GM23338 (cell line): Measurements from ENCODE around the gene ASL. TPM values are rescaled to one million over a fixed set of nuclear protein-coding genes. Genes with fewer than 3 reads are reported as not detected.
A peak's percentile ranks its signal among the peaks of the same experiment; 100 is the strongest.
"Not testable (repeated sequence)": the region's sequence is repeated elsewhere in the genome, so short reads cannot be mapped to it uniquely, and the experiment has no call there.

Experiments used
- ATAC-seq: fragments of 200-7000 bp; cut with Tn5 transposase; 3 replicates; pipeline ENCODE4 v1.9.1; 2020
- DNase-seq: peaks from one replicate; pipeline ENCODE4 v3.0.0-alpha.2; 2015; ENCODE audit warnings: low spot score
- H2AFZ ChIP-seq: fragments of 200-600 bp; sonication (generic); 2 replicates; pipeline ENCODE4 v1.8.0; 2016; ENCODE audit warnings: antibody characterized with exemption, mild to moderate bottlenecking, moderate library complexity
- H3F3A ChIP-seq: fragments of 200-600 bp; sonication (generic); replicated peaks from 2 replicates; pipeline ENCODE4 v1.8.0; 2017; ENCODE audit warnings: antibody characterized with exemption, mixed run types, low read depth
- H3K27ac ChIP-seq: fragments of 200-600 bp; sonication (generic); 2 replicates; pipeline ENCODE4 v1.6.1; 2016; ENCODE audit warnings: low read depth
- H3K27me3 ChIP-seq: fragments of 200-600 bp; sonication (generic); 2 replicates; pipeline ENCODE4 v1.8.0; 2016; ENCODE audit warnings: mild to moderate bottlenecking, mixed run types, moderate library complexity; ENCODE audit not compliant: insufficient read depth
- H3K36me3 ChIP-seq: fragments of 200-600 bp; sonication (generic); 2 replicates; pipeline ENCODE4 v1.8.0; 2016; ENCODE audit warnings: mild to moderate bottlenecking; ENCODE audit not compliant: insufficient read depth
- H3K4me1 ChIP-seq: fragments of 200-600 bp; sonication (generic); 2 replicates; pipeline ENCODE4 v1.8.0; 2016; ENCODE audit warnings: mild to moderate bottlenecking, moderate library complexity; ENCODE audit not compliant: insufficient read depth
- H3K4me2 ChIP-seq: fragments of 200-600 bp; sonication (generic); 2 replicates; pipeline ENCODE4 v1.7.1; 2017; ENCODE audit warnings: mixed run types
- H3K4me3 ChIP-seq: fragments of 200-600 bp; sonication (generic); 2 replicates; pipeline ENCODE4 v1.6.1; 2016; ENCODE audit warnings: mixed run types
- H3K79me2 ChIP-seq: fragments of 200-600 bp; sonication (generic); replicated peaks from 2 replicates; pipeline ENCODE4 v1.8.0; 2017; ENCODE audit warnings: mild to moderate bottlenecking; ENCODE audit not compliant: insufficient read depth
- H3K9me2 ChIP-seq: fragments of 200-600 bp; sonication (generic); 2 replicates; pipeline ENCODE4 v1.8.0; 2017; ENCODE audit not compliant: insufficient read depth
- H4K20me1 ChIP-seq: fragments of 200-600 bp; sonication (generic); replicated peaks from 2 replicates; pipeline ENCODE4 v1.8.0; 2017; ENCODE audit warnings: mild to moderate bottlenecking; ENCODE audit not compliant: insufficient read depth
- H3K27ac Mint-ChIP-seq: 2 replicates; pipeline ENCODE4 v1.8.0; 2020; ENCODE audit warnings: inconsistent platforms, mild to moderate bottlenecking, moderate library complexity, mixed read lengths
- H3K27me3 Mint-ChIP-seq: 3 replicates; pipeline ENCODE4 v1.8.0; 2022; ENCODE audit warnings: low read depth, mild to moderate bottlenecking, moderate library complexity, mixed read lengths, inconsistent platforms; ENCODE audit not compliant: insufficient read depth, poor library complexity
- H3K36me3 Mint-ChIP-seq: 3 replicates; pipeline ENCODE4 v1.8.0; 2021; ENCODE audit warnings: low read depth, mild to moderate bottlenecking, inconsistent platforms, moderate library complexity, mixed read lengths
- H3K4me1 Mint-ChIP-seq: 3 replicates; pipeline ENCODE4 v1.8.0; 2020; ENCODE audit warnings: mild to moderate bottlenecking, inconsistent platforms, mixed read lengths
- H3K4me3 Mint-ChIP-seq: 3 replicates; pipeline ENCODE4 v1.8.0; 2021; ENCODE audit warnings: moderate library complexity, mild to moderate bottlenecking, inconsistent platforms, mixed read lengths
- H3K9me3 Mint-ChIP-seq: 3 replicates; pipeline ENCODE4 v1.8.0; 2020; ENCODE audit warnings: moderate library complexity, mild to moderate bottlenecking, inconsistent platforms, mixed read lengths
- NANOG ChIP-seq: IDR thresholded peaks from 2 replicates; pipeline ENCODE4 v1.6.1; 2016; ENCODE audit warnings: antibody characterized with exemption, borderline replicate concordance
- STAT1 ChIP-seq: IDR thresholded peaks from one replicate; pipeline ENCODE4 v1.6.1; 2016; ENCODE audit warnings: antibody characterized with exemption; ENCODE audit not compliant: unreplicated experiment
- polyA plus RNA-seq: library from polyadenylated mRNA; unstranded; fragments of >200 nt; fragmentation: Nextera tagmentation; extraction: Ambion mirVana; gene quantifications from 2 replicates; pipeline ENCODE4 v1.2.1, GENCODE V29; 2016
- total RNA-seq: library from RNA; depleted of rRNA; stranded (reverse); fragments of >200 nt; shearing (Covaris generic); gene quantifications from 2 replicates; pipeline ENCODE4 v1.2.3, GENCODE V29; 2014
- TF ChIP-seq, protein P1 (sequence below): IDR thresholded peaks from 2 replicates; pipeline ENCODE4 v1.6.1; 2016; ENCODE audit warnings: antibody characterized with exemption

ASL gene
- total and polyA plus RNA-seq, 2 experiments from 2014 or later: 14.9 to 36.9 TPM

DNA sequence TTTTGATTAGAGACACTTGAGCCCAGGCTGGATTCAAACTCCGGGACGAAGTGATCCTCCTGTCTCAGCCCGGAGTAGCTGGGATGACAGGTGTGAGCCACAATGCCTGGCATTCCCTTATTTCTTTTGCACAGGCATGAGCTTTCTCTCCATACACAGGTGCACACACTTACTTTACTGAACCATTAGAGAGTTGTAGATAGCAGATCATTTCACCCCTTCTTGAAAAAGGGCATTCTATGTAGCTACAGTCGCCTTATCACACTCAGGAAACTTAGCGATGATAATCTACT lies 48.9 kb downstream of the ASL start:
- Histone ChIP-seq H3K79me2 (peaks cover 98% of the 10 kb centered on the region), H3K4me1 (peaks cover 15% of the 10 kb centered on the region), H3K4me2 (peak overlapping the region; percentile 51), H4K20me1 (peaks cover 27% of the 10 kb centered on the region)
- not testable (repeated sequence) for H3K9me3 Mint-ChIP-seq, H3K27me3 Mint-ChIP-seq, H3F3A ChIP-seq, H3K36me3 ChIP-seq, H3K4me3 ChIP-seq, H3K27ac ChIP-seq, H3K27me3 ChIP-seq, H3K36me3 Mint-ChIP-seq, H3K9me2 ChIP-seq, H3K27ac Mint-ChIP-seq, DNase-seq, H3K4me3 Mint-ChIP-seq, H3K4me1 Mint-ChIP-seq, H2AFZ ChIP-seq
- ATAC-seq: peak; percentile 27

DNA sequence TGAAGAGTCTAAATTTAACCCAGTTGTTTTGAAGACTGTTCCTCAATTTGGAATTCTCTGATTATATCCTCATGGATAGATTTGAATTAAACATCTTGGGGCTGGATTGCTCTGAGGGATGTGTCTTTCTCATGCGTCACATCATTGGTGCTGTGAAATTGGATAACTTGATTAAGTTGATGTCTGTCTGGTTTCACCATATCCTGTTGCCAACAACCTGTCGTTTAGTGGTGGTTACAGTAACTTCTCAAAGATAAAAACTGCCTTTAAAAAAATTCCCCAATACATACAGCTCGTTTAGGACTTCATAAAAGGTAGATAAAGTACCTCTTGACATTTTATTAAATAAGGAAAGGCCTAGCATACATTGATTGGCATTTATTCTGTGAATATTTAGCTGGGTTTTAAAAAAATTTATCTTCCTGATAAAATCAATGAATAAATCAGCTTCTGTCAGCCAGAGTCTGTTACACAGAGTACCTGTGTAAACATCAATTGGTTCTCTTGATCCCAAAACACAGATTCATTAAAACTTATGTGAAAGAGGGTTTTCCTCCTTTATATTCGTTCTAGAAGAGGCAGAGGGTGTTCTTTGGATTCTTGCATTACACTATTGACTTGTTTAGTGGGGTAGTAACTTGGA lies 49.6 kb downstream of the ASL start:
- TF ChIP-seq, protein P1, sequence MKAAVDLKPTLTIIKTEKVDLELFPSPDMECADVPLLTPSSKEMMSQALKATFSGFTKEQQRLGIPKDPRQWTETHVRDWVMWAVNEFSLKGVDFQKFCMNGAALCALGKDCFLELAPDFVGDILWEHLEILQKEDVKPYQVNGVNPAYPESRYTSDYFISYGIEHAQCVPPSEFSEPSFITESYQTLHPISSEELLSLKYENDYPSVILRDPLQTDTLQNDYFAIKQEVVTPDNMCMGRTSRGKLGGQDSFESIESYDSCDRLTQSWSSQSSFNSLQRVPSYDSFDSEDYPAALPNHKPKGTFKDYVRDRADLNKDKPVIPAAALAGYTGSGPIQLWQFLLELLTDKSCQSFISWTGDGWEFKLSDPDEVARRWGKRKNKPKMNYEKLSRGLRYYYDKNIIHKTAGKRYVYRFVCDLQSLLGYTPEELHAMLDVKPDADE: no peak
- no peak for TF ChIP-seq NANOG
- no peak for TF ChIP-seq STAT1
- Histone ChIP-seq H3K79me2 (peaks cover 96% of the 10 kb centered on the region), H3K4me2 (no peak overlapping the region), H3F3A (no peaks in the 10 kb centered on the region), H2AFZ (no peak overlapping the region), H3K9me2 (no peaks in the 10 kb centered on the region), H4K20me1 (peaks cover 27% of the 10 kb centered on the region), H3K4me3 (no peak overlapping the region), H3K36me3 (no peaks in the 10 kb centered on the region), H3K4me1 (peaks cover 15% of the 10 kb centered on the region), H3K27me3 (no peaks in the 10 kb centered on the region), H3K27ac (peak overlapping the region; percentile 27; the same call in 1 of the 2 replicates)
- peaks cover 12% of the 10 kb centered on the region for H3K4me1 Mint-ChIP-seq
- no peaks in the 10 kb centered on the region for H3K9me3 Mint-ChIP-seq
- DNase-seq (no peak), ATAC-seq (no peak)
- H3K36me3 Mint-ChIP-seq: peaks cover 4% of the 10 kb centered on the region
- H3K27ac Mint-ChIP-seq: no peak overlapping the region
- H3K27me3 Mint-ChIP-seq: no peaks in the 10 kb centered on the region
- H3K4me3 Mint-ChIP-seq: no peak overlapping the region

GRCh38 chr7:66125781-66126352 lies 50.2 kb downstream of the ASL start:
- peaks cover 94% of the 10 kb centered on the region for H3K79me2 ChIP-seq
- H3K27ac Mint-ChIP-seq, H3K4me3 ChIP-seq, H3K36me3 Mint-ChIP-seq, H3K36me3 ChIP-seq, DNase-seq, H3F3A ChIP-seq, H3K4me2 ChIP-seq, H3K9me3 Mint-ChIP-seq, H3K9me2 ChIP-seq, H3K27me3 Mint-ChIP-seq, H3K27me3 ChIP-seq, ATAC-seq, H2AFZ ChIP-seq, H3K4me3 Mint-ChIP-seq: not testable (repeated sequence)
- H3K4me1 ChIP-seq: peaks cover 15% of the 10 kb centered on the region
- peaks cover 12% of the 10 kb centered on the region for H3K4me1 Mint-ChIP-seq
- peak overlapping the region; percentile 27; the same call in 1 of the 2 replicates for H3K27ac ChIP-seq
- peaks cover 27% of the 10 kb centered on the region for H4K20me1 ChIP-seq

GRCh38 chr7:66127172-66127571 lies 51.6 kb downstream of the ASL start:
- H4K20me1 ChIP-seq: peaks cover 27% of the 10 kb centered on the region
- Mint-ChIP-seq H3K36me3 (peaks cover 20% of the 10 kb centered on the region), H3K4me1 (peaks cover 12% of the 10 kb centered on the region)
- H3K4me3 Mint-ChIP-seq, H3K27ac ChIP-seq, H3K4me3 ChIP-seq, H3K4me2 ChIP-seq, H2AFZ ChIP-seq, H3K9me2 ChIP-seq, H3F3A ChIP-seq, H3K27me3 ChIP-seq, H3K27ac Mint-ChIP-seq, ATAC-seq, H3K27me3 Mint-ChIP-seq, DNase-seq, H3K36me3 ChIP-seq, H3K9me3 Mint-ChIP-seq: not testable (repeated sequence)
- peaks cover 15% of the 10 kb centered on the region for H3K4me1 ChIP-seq
- H3K79me2 ChIP-seq: peaks cover 81% of the 10 kb centered on the region
